SJCRH30 (cell line): ENCODE measurements around the gene COX20. TPM values are rescaled to one million over a fixed set of nuclear protein-coding genes. Genes with fewer than 3 reads are reported as not detected.
"Not testable (repeated sequence)": the region's sequence is repeated elsewhere in the genome, so short reads cannot be mapped to it uniquely, and the experiment has no call there.

Source experiments
- DNase-seq, 2 experiments: peaks; one replicate each; pipeline ENCODE4 v3.0.0-alpha.2; 2015 to 2020
- H3K27ac ChIP-seq: fragments of 250-450 bp; sonication (Bioruptor Pico); 2 replicates; pipeline ENCODE4 v1.5.1; 2020; ENCODE audit warnings: mild to moderate bottlenecking, moderate library complexity
- H3K27me3 ChIP-seq: fragments of 250-450 bp; sonication (Bioruptor Pico); 2 replicates; pipeline ENCODE4 v1.5.1; 2020; ENCODE audit warnings: mild to moderate bottlenecking, moderate library complexity
- H3K36me3 ChIP-seq: fragments of 250-450 bp; sonication (Bioruptor Pico); 2 replicates; pipeline ENCODE4 v1.5.1; 2020; ENCODE audit warnings: mild to moderate bottlenecking, moderate library complexity
- H3K4me1 ChIP-seq: fragments of 250-450 bp; sonication (Bioruptor Pico); 2 replicates; pipeline ENCODE4 v1.5.1; 2020; ENCODE audit warnings: mild to moderate bottlenecking, moderate library complexity
- H3K4me3 ChIP-seq: fragments of 250-450 bp; sonication (Bioruptor Pico); 2 replicates; pipeline ENCODE4 v1.5.1; 2020; ENCODE audit warnings: mild to moderate bottlenecking, moderate library complexity
- H3K9me3 ChIP-seq: fragments of 250-450 bp; sonication (Bioruptor Pico); replicated peaks from 2 replicates; pipeline ENCODE4 v1.5.1; 2020; ENCODE audit warnings: mild to moderate bottlenecking, moderate library complexity
- total RNA-seq: library from RNA; depleted of rRNA; stranded (reverse); fragments of >200 nt; shearing (Covaris generic); gene quantifications from 2 replicates; pipeline ENCODE4 v1.2.3, GENCODE V29; 2014; rRNA removed

The COX20 gene, protein sequence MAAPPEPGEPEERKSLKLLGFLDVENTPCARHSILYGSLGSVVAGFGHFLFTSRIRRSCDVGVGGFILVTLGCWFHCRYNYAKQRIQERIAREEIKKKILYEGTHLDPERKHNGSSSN
- 23.9 and 33.5 TPM in 2 replicates for total RNA-seq

DNA sequence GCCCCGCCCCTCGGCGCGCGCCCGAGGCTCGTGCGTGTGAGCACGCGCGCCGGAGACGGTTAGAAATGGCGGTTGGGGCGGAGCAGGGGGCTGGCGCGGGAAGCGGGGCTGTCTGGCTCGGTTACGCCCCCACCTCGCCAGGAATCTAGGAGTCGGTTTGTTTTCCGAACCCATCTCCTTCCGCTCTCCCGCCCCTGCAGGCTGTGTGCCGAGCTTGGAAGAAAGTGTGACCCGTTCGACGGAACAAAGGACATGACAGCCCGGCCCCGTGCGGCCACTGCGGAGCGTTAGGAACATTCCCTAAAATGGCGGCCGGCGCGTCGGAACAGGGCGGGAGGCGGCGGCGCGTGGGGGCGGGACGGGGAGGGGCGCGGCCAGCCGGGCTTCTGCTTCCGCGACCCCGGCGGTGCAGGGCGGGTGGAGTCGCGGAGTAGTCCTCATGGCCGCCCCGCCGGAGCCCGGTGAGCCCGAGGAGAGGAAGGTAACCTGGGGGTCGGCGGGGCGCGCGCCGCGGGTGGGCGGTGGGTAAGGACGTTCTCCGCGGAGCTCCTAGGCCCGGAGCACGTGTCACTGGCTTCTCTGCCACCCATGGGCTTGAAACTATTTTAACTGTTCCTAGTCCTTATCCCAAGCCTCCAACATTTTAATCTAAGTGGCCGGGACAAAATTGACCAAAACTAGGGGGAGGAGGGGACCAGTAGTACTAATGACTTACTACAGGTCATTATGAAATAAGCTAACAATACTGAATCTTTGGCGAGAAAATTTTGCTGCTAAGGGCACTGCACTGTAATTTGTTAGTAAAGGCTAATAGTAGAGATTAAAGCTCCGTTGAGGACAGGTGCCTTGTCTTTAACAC is at the start of gene COX20:
COX20 (plus strand) TSS at position 383 of the 859 bp plus-strand sequence; CDS start at position 440, 57 bp downstream.
- no peaks in the 10 kb centered on the region for H3K27me3 ChIP-seq
- H3K4me3 ChIP-seq = peak within 1 kb of the TSS; percentile 82
- no peaks in the 10 kb centered on the region for H3K9me3 ChIP-seq
- no peaks in the 10 kb centered on the region for H3K4me1 ChIP-seq
- H3K27ac ChIP-seq = peak within 1 kb of the TSS; percentile 99
- H3K36me3 ChIP-seq = peaks cover 22% of the 10 kb centered on the region
- DNase-seq = peak in 1 of 2 experiments; percentile 91

DNA sequence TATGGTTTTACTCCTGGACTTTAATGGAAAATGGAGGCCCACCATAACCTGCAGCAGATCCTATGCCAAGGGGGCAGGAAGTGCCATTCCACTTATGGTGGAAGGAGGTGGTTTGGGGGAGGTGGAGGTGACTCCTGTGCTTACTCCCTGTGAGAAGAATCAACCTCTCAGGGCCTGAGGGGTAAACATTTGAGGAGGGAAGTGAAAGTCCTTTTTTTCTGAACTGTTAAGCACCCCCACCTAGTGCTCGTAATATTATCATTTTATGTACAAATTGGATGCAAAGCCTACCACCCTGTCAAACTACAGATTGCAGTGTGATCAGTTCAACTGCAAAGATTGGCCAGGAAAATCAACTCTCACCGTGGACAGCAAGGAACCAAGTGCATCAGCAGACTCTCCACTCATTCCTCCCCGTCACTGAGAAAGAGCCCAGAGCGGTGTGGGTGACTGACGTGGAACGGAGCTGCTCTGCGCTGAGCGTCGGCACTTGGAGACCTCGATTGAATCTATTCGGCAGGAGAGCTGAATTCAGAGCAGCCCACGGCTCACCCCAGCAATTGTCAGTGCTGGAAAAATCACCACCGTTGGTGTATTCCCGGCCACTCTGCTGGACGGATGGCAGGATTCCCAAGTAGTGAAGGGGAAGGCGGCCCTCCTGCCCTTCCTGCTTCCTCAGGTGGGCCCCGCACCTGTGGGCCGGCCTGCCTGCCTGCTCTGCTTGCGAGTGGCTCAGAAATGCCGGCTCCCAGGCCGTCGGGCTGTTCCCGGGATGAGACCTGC is 46.8 kb upstream of the COX20 start:
- no peak for DNase-seq

DNA sequence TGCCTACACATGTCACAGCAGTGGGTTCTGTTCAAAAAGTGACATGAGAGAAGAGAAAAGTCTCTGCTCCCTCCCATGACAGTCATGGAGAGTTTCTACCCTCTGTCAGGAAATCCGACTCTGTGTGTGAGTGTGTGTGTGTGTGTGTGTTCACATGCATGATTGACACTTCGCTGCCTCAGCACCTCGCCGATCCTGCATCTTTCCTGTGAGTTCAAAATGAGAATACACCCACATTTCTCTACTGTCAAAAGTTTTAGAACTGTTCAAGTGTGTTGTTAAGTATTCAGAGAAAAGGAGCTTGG is 46.2 kb upstream of the COX20 start:
- H3K36me3 ChIP-seq = no peaks in the 10 kb centered on the region
- no peaks in the 10 kb centered on the region for H3K9me3 ChIP-seq
- H3K27me3 ChIP-seq = no peaks in the 10 kb centered on the region
- 0 out of 2 replicates have a peak, but pooled peaks cover under 1% of the 10 kb centered on the region for H3K4me1 ChIP-seq
- H3K4me3 ChIP-seq = no peak overlapping the region
- no peak for DNase-seq
- no peak overlapping the region for H3K27ac ChIP-seq

More for the DNA sequence above, 46.8 kb upstream of the COX20 start:
- Histone ChIP-seq H3K27me3 (no peaks in the 10 kb centered on the region), H3K4me1 (no peaks in the 10 kb centered on the region), H3K9me3 (no peaks in the 10 kb centered on the region), H3K27ac (no peak overlapping the region), H3K36me3 (no peaks in the 10 kb centered on the region), H3K4me3 (no peak overlapping the region)

DNA sequence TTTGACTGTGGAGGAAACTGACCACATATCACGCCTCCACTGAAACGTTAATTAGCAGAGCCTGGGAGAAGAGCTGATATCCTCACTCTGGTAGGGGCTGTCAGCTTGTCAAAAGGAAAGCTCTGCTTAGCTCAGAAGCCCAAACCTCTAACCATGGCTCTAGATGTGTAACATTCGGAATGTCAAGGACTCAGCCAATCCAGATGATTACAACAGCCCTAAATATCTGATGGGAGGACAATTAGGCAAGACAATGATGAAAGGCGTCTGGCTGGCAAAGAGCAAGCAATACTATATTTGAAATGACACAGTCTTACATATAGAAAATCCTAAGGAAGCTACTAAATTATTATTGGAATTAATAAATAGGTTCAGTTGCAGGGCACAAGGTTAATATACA is 45.7 kb upstream of the COX20 start:
- Histone ChIP-seq H3K27me3 (no peaks in the 10 kb centered on the region), H3K9me3 (no peaks in the 10 kb centered on the region), H3K4me3 (no peak overlapping the region), H3K27ac (no peak overlapping the region), H3K4me1 (0 out of 2 replicates have a peak, but pooled peaks cover 4% of the 10 kb centered on the region), H3K36me3 (no peaks in the 10 kb centered on the region)
- DNase-seq = no peak

DNA sequence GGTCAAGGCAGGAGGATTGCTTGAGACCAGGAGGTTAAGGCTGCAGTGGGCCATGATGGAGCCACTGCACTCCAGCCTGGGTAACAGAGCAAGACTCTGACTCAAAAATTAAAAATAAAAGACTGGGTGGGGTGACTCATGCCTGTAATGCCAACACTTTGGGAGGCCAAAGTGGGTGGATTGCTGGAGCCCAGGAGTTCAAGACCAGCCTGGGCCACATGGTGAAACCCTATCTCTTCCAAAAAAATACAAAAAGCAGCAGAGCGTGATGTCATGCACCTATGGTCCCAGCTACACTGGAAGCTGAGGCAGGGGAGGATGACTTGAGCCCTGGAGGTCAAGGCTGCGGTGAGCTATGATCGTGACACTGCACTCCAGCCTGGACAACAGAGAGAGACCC is 44.4 kb upstream of the COX20 start:
- DNase-seq = no peak
- H3K4me3 ChIP-seq = no peak overlapping the region
- H3K27ac ChIP-seq = no peak overlapping the region
- 0 out of 2 replicates have a peak, but pooled peaks cover 4% of the 10 kb centered on the region for H3K4me1 ChIP-seq
- no peaks in the 10 kb centered on the region for H3K36me3 ChIP-seq
- no peaks in the 10 kb centered on the region for H3K9me3 ChIP-seq
- no peaks in the 10 kb centered on the region for H3K27me3 ChIP-seq

DNA sequence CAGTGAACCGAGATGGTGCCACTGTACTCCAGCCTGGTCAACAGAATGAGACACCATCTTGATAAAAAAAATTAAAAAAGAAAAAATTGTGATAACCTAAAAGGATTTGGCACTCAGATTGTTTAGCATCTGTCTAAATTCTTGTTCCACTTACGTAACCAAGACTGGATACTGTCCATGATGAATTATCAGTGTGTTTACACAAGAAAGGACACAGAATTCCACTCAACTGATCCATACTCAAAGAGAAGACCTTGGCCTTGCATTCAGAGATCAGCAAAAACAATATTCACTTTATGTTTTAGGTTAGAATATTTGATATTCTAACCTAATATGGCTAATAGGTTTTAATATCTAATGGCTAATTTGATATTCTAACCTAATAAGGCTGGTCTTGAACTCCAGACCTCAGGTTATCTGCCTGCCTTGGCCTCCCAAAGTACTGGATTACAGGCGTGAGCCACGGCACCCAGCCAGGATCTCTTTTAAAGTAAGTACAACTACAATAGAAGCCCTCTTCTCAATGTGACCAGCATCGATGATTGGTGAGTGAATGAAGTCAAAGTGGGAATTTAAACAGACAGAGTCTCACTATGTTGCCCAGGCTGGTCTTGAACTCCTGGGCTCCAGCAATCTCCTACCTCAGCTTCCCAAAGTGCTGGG is 43.1 kb upstream of the COX20 start:
- DNase-seq = no peak
- Histone ChIP-seq H3K27me3 (no peaks in the 10 kb centered on the region), H3K4me3 (no peak overlapping the region), H3K9me3 (no peaks in the 10 kb centered on the region), H3K36me3 (no peaks in the 10 kb centered on the region), H3K4me1 (0 out of 2 replicates have a peak, but pooled peaks cover 4% of the 10 kb centered on the region), H3K27ac (no peak overlapping the region)

DNA sequence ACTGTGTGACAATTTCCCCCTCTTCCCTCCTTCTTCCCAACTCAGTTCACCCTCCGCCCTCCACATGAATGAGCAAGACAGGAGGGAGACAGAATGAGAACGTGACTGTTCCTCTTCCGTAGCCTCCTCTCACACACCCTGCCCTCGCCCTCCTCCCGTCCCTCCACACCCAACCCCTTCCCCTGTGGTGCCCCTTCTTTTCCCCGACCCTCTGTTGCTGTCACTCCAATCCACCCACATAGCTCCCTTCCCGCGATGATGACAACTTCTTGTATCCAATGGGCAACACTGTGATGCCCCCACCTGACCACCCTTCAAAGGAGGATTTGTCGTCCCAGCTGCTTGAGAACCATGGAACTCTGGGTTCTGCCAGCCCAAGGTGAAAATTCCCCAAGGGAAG is 41.4 kb upstream of the COX20 start:
- Histone ChIP-seq H3K9me3 (no peaks in the 10 kb centered on the region), H3K4me1 (0 out of 2 replicates have a peak, but pooled peaks cover 4% of the 10 kb centered on the region), H3K27me3 (no peaks in the 10 kb centered on the region), H3K36me3 (no peaks in the 10 kb centered on the region), H3K4me3 (peak overlapping the region; percentile 27), H3K27ac (peak overlapping the region; percentile 9)
- DNase-seq = peak; percentile 79 to 82

DNA sequence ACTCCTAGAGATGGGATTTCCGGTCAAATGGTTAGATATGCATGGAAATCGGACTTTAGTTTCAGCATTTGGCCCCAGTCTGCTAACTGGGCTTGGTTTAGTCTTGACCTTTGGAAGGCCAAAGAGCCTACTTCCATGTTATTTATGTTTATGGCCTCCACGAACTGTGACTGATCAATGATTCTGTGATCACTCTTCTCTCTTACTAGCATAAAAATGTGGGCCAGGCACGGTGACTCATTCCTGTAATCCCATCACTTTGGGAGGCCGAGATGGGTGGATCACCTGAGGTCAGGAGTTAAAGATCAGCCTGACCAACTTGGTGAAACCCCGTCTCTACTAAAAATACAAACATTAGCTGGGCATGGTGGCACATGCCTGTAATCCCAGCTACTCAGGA is 40.9 kb upstream of the COX20 start:
- not testable (repeated sequence) for H3K27me3 ChIP-seq, H3K4me1 ChIP-seq, H3K9me3 ChIP-seq, H3K36me3 ChIP-seq
- DNase-seq = peak in 1 of 2 experiments; percentile 4
- Histone ChIP-seq H3K4me3 (peak overlapping the region; percentile 27), H3K27ac (peak overlapping the region; percentile 9)

DNA sequence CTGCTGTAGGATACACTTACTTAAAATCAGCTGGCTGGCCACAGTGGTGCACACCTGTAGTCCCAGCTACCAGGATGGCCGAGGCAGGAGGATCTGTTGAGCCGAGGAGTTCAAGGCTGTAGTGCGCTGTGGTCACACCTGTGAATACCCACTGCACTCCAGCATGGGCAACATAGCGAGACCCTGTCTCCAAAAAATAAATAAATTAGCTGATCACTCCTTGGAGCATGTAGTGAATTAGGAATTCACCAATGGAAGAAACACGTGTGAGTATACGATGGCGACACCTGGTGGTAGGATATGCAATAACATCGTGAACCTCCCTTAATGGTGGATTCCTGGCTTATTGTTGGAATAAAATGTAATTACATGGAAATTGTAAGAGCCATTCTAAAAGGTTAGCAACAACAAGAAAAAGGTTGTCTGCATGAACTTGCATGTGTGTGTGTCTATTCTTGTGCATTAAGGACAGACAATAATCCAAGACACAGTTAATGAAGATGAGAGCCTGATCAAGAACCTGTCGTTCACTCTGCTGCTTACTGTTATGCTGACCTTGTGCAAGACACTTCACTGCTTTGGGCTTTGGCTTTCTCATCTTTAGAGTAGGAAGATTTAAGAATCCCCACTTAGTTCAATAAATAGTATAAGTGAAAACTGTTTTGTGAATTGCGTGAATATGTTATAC is 38.6 kb upstream of the COX20 start:
- peak; percentile 46 to 76 for DNase-seq

DNA sequence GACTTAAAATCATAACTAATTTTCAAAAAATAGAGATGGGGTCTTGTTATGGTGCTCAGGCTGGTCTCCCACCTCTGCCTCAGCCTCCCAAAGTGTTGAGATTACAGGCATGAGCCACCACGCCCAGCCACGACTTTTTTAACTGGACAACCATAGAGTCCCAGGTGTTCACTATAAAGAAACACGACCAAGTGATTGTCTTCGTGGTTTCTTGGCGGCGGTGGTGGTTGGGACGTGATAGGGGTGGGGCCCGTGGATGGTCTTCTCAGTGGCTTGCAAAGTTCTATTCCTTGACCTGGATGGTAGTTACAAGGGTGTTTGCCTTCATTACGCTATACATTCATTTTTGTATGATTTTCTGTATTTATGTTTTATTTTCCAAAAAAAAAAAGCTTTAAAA is 34.6 kb upstream of the COX20 start:
- Histone ChIP-seq H3K27ac (no peak overlapping the region), H3K27me3 (no peaks in the 10 kb centered on the region), H3K4me1 (no peaks in the 10 kb centered on the region), H3K36me3 (no peaks in the 10 kb centered on the region), H3K4me3 (no peak overlapping the region), H3K9me3 (no peaks in the 10 kb centered on the region)
- no peak for DNase-seq

More for the DNA sequence above, 38.6 kb upstream of the COX20 start:
- Histone ChIP-seq H3K4me1 (0 out of 2 replicates have a peak, but pooled peaks cover 4% of the 10 kb centered on the region), H3K27ac (no peak overlapping the region), H3K4me3 (no peak overlapping the region), H3K9me3 (no peaks in the 10 kb centered on the region), H3K36me3 (no peaks in the 10 kb centered on the region), H3K27me3 (no peaks in the 10 kb centered on the region)

DNA sequence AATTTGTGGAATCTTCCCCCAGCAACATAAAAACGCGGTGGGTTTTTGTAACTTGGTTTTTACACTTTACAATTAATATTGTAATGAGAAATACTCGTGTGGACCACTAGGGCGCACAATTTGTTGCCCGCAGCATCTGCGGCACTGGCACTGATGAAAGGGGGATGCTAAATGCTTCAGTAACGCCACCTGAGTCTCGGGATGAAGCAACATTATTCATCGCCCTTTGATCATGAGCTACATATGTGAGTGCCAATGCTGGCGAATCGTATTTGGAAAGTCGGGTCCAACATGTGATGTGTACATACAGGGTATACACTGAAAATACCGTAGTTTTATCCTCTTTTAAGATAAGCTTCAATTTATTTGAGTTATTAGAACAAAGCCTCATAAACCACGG is 34.2 kb upstream of the COX20 start:
- no peak overlapping the region for H3K27ac ChIP-seq
- peak in 1 of 2 experiments; percentile 36 for DNase-seq
- H3K9me3 ChIP-seq = no peaks in the 10 kb centered on the region
- no peaks in the 10 kb centered on the region for H3K27me3 ChIP-seq
- H3K36me3 ChIP-seq = no peaks in the 10 kb centered on the region
- no peak overlapping the region for H3K4me3 ChIP-seq
- no peaks in the 10 kb centered on the region for H3K4me1 ChIP-seq

DNA sequence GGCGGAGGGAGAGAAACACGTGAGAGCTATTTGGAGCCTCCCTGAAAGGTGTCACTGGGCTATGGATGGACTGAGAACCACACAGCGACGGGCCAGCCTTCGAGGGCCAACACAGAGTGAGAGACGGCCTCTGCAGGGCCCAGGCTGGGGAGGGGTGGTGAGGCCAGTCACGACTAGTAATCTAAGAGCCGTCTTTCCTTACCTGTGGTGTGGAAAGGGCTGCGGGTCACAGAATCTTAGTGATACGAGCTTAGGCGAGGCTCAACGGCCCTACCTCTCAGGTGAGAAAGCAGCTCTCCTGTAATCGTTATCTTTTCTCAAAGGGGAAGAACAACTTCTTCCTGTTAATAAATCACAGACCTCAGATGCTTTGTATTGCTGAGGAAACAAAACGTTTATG is 33.4 kb upstream of the COX20 start:
- no peak overlapping the region for H3K4me3 ChIP-seq
- DNase-seq = no peak

DNA sequence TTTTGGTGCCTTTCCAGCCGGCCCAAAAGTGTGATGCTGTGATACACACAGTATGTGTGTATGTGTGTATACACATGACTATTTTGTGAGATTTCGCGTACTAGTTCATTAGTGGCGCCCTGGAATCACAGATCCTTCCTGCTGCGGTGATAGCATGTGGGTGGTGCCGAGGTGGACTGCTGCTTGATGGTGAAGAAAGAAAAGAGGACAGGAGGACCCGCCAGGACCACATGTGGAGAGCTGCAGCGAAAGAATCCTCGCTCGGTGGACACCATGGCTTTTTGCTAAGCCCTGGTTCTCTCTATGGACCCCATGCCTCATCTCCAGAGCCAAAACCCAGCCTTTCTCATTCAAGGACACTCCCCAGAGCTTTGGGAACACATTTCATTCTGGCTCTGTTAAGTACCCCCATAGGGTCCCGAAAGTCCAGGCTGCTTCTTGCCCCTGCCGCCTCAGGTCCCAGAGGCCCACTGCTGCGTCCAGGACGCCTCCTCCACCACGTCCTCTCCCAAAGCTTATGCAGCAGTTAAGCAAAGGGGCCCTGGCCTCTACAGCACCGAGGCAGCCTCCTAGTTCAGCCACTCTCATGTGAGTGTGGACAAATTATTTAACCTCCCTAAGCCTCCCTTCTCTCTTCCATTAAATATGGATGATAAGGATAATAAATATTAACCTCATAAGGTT is 32.8 kb upstream of the COX20 start:
- no peak overlapping the region for H3K4me3 ChIP-seq
- no peak for DNase-seq

More for the DNA sequence above, 33.4 kb upstream of the COX20 start:
- H3K27me3 ChIP-seq = no peaks in the 10 kb centered on the region
- H3K9me3 ChIP-seq = no peaks in the 10 kb centered on the region
- H3K27ac ChIP-seq = no peak overlapping the region
- H3K36me3 ChIP-seq = no peaks in the 10 kb centered on the region
- H3K4me1 ChIP-seq = no peaks in the 10 kb centered on the region

DNA sequence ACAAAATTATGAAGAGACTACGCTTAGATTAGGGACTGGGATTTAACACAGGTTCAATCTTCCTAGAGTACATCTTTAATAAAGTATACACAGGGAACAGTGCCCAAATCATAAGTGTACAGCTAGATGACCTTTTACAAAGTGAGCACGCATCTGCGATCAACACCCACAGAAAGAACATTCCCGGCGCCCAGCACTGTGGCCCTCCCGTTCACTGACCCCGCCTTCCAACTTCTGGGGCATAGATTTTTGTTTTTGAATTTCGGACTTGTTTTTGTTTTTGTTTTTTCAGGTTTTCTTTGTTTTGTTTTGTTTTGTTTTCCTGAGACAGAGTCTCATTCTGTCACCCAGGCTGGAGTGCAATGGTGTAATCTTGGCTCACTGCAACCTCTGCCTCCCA is 30.6 kb upstream of the COX20 start:
- no peaks in the 10 kb centered on the region for H3K9me3 ChIP-seq
- H3K36me3 ChIP-seq = no peaks in the 10 kb centered on the region
- no peak for DNase-seq
- H3K27ac ChIP-seq = no peak overlapping the region
- H3K27me3 ChIP-seq = no peaks in the 10 kb centered on the region
- H3K4me1 ChIP-seq = no peaks in the 10 kb centered on the region
- no peak overlapping the region for H3K4me3 ChIP-seq

More for the DNA sequence above, 32.8 kb upstream of the COX20 start:
- Histone ChIP-seq H3K27me3 (no peaks in the 10 kb centered on the region), H3K27ac (no peak overlapping the region), H3K36me3 (no peaks in the 10 kb centered on the region), H3K9me3 (no peaks in the 10 kb centered on the region), H3K4me1 (no peaks in the 10 kb centered on the region)
